ENCODE data around the gene ZNF518A.

DNA sequence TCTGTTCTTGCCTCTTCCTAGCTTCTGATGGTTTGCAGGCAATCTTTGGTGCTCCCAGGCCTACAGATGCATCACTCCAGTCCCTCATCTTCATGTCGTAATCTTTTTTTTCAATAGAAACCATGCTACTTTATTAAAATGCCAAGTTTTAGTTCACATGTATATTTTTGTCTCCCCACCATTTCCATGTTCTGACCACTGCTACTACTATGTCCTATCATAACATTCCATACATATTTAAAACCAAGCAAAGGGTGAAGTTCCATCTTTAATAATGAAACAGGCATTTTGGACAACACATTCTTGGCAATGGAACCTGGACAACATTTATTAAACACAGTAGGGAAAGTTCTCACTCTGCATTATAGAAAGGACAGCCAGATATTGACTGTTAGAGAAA lies 58.8 kb downstream of the ZNF518A start:
- TF ChIP-seq, protein P1, sequence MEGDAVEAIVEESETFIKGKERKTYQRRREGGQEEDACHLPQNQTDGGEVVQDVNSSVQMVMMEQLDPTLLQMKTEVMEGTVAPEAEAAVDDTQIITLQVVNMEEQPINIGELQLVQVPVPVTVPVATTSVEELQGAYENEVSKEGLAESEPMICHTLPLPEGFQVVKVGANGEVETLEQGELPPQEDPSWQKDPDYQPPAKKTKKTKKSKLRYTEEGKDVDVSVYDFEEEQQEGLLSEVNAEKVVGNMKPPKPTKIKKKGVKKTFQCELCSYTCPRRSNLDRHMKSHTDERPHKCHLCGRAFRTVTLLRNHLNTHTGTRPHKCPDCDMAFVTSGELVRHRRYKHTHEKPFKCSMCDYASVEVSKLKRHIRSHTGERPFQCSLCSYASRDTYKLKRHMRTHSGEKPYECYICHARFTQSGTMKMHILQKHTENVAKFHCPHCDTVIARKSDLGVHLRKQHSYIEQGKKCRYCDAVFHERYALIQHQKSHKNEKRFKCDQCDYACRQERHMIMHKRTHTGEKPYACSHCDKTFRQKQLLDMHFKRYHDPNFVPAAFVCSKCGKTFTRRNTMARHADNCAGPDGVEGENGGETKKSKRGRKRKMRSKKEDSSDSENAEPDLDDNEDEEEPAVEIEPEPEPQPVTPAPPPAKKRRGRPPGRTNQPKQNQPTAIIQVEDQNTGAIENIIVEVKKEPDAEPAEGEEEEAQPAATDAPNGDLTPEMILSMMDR (IDR thresholded peaks at IDR 0.05) = no peak
- TF ChIP-seq POLR2A (IDR thresholded peaks at IDR 0.05) (no peak), POLR2AphosphoS5 (IDR thresholded peaks at IDR 0.05) (no peak), EP300 (IDR thresholded peaks at IDR 0.05) (no peak)
